Left lung (tissue), 10 donors: ENCODE measurements around the gene LGI4. TPM values are rescaled to one million over a fixed set of nuclear protein-coding genes. Genes with fewer than 3 reads are reported as not detected.

Experiments used
- ATAC-seq: fragments of 200-7000 bp; cut with Tn5 transposase; one replicate; pipeline ENCODE4 v1.9.1; 2020; ENCODE audit warnings: moderate library complexity
- DNase-seq, 4 donors: peaks; one replicate each; pipeline ENCODE4 v3.0.0-alpha.2; 2013 to 2020
- H3K27ac ChIP-seq, 2 donors: fragments of 200-600 bp; sonication (generic) in 1 of 2; one replicate each; pipeline versions ENCODE4 v1.5.0 to v1.8.0; 2020 to 2021
- H3K27me3 ChIP-seq, 2 donors: fragments of 200-600 bp; sonication (generic) in 1 of 2; one replicate each; pipeline versions ENCODE4 v1.5.0 to v1.8.0; 2020 to 2021
- H3K36me3 ChIP-seq, 2 donors: fragments of 200-600 bp; sonication (generic) in 1 of 2; one replicate each; pipeline versions ENCODE4 v1.5.0 to v1.8.0; 2020 to 2021
- H3K4me1 ChIP-seq, 2 donors: fragments of 200-600 bp; one replicate each; pipeline ENCODE4 v1.8.0; 2021
- H3K4me3 ChIP-seq, 2 donors: fragments of 200-600 bp; sonication (generic) in 1 of 2; one replicate each; pipeline versions ENCODE4 v1.5.0 to v1.8.0; 2020 to 2021; ENCODE audit warnings: mild to moderate bottlenecking in 1 of 2
- H3K9me3 ChIP-seq, 2 donors: fragments of 200-600 bp; sonication (generic) in 1 of 2; one replicate each; pipeline versions ENCODE4 v1.5.0 to v1.8.0; 2020 to 2021
- CTCF ChIP-seq, 2 donors: fragments of 200-600 bp; sonication (generic) in 1 of 2; IDR thresholded peaks; one replicate each; pipeline versions ENCODE4 v1.5.0 to v1.8.0; 2021; ENCODE audit warnings: antibody characterized with exemption in 2 of 2
- intact Hi-C, 2 donors: fragments of 100-400 bp; cut with DNase I; formaldehyde crosslinking; loops; one replicate each; pipeline versions ENCODE4 v1.11.2 to v1.14.2; 2022
- polyA plus RNA-seq, 6 donors: library from polyadenylated mRNA; unstranded; fragments of 120-200 nt; gene quantifications; one replicate each; pipeline ENCODE4 v1.2.1, GENCODE V29; 2013; ENCODE audit not compliant: insufficient read length in 6 of 6
- total RNA-seq, 2 donors: library from RNA; stranded (reverse); fragmentation: NEBNext Ultra II Directional; extraction: Animal tissue kit (Norgen Biotek cat#: 25700); gene quantifications; one replicate each; pipeline ENCODE4 v1.2.1, GENCODE V29; 2021
- donor health status: DM: no; HTN: yes; CAD: no.
- donor health status: DM: no; HTN: no; CAD: no.

The LGI4 gene
- total and polyA plus RNA-seq, 8 donors = 1.8 to 3.4 (median 2.7) TPM

- no peaks in the 10 kb centered on the region for H3K9me3 ChIP-seq
- H3K4me1 ChIP-seq = peaks cover 0 to 4% of the 10 kb centered on the region in 2 donors
- TF ChIP-seq CTCF (IDR thresholded peaks at IDR 0.05) = no peak
- H3K4me3 ChIP-seq = no peak overlapping the region
- no peaks in the 10 kb centered on the region for H3K36me3 ChIP-seq
- H3K27me3 ChIP-seq = peaks cover 0 to 19% of the 10 kb centered on the region in 2 donors
- DNase-seq = peak in 1 of 4 donors; percentile 72
- intact Hi-C loops = no loop called here
- no peak overlapping the region for H3K27ac ChIP-seq
- no peak for ATAC-seq
These were observed 40.8 kb downstream of the LGI4 start for GRCh38 chr19:35093941-35094647.

- intact Hi-C loops = no loop called here
- ATAC-seq = no peak
These were observed 41.4 kb downstream of the LGI4 start for GRCh38 chr19:35093430-35093829.

GRCh38 chr19:35090506-35091214 is 44.2 kb downstream of the LGI4 start:
- intact Hi-C loops = no loop called here
- ATAC-seq = peak; percentile 99

More at GRCh38 chr19:35093430-35093829, 41.4 kb downstream of the LGI4 start:
- no peaks in the 10 kb centered on the region for H3K9me3 ChIP-seq
- H3K4me1 ChIP-seq = peaks cover 0 to 4% of the 10 kb centered on the region in 2 donors
- H3K4me3 ChIP-seq = no peak overlapping the region
- H3K27me3 ChIP-seq = peaks cover 0 to 19% of the 10 kb centered on the region in 2 donors
- H3K27ac ChIP-seq = no peak overlapping the region
- no peaks in the 10 kb centered on the region for H3K36me3 ChIP-seq
- DNase-seq = no peak
- TF ChIP-seq CTCF (IDR thresholded peaks at IDR 0.05) = no peak

GRCh38 chr19:35090160-35090505 is 44.7 kb downstream of the LGI4 start:
- TF ChIP-seq CTCF (IDR thresholded peaks at IDR 0.05) = no peak
- ATAC-seq (peak; percentile 14), DNase-seq (no peak)
- intact Hi-C loops = no loop called here
- no peak overlapping the region for H3K27ac ChIP-seq
- H3K27me3 ChIP-seq = peaks cover 0 to 19% of the 10 kb centered on the region in 2 donors
- no peaks in the 10 kb centered on the region for H3K9me3 ChIP-seq
- H3K36me3 ChIP-seq = no peaks in the 10 kb centered on the region
- peaks cover 0 to 4% of the 10 kb centered on the region in 2 donors for H3K4me1 ChIP-seq
- H3K4me3 ChIP-seq = no peak overlapping the region

More at GRCh38 chr19:35090506-35091214, 44.2 kb downstream of the LGI4 start:
- H3K27ac ChIP-seq = no peak overlapping the region
- H3K36me3 ChIP-seq = no peaks in the 10 kb centered on the region
- DNase-seq = peak in 3 of 4 donors; percentile 44 to 75 (median 66)
- peak; percentile 59 to 66 for TF ChIP-seq CTCF (IDR thresholded peaks at IDR 0.05)
- H3K4me1 ChIP-seq = peaks cover 0 to 4% of the 10 kb centered on the region in 2 donors
- H3K27me3 ChIP-seq = peaks cover 0 to 19% of the 10 kb centered on the region in 2 donors
- H3K4me3 ChIP-seq = no peak overlapping the region
- no peaks in the 10 kb centered on the region for H3K9me3 ChIP-seq

GRCh38 chr19:35089554-35089953 is 45.3 kb downstream of the LGI4 start:
- DNase-seq (peak in 1 of 4 donors; percentile 10), ATAC-seq (no peak)
- peaks cover 0 to 19% of the 10 kb centered on the region in 2 donors for H3K27me3 ChIP-seq
- no peak for TF ChIP-seq CTCF (IDR thresholded peaks at IDR 0.05)
- no peaks in the 10 kb centered on the region for H3K36me3 ChIP-seq
- no peak overlapping the region for H3K27ac ChIP-seq
- H3K4me3 ChIP-seq = no peak overlapping the region
- H3K9me3 ChIP-seq = no peaks in the 10 kb centered on the region
- peaks cover 0 to 4% of the 10 kb centered on the region in 2 donors for H3K4me1 ChIP-seq
- intact Hi-C loops = no loop called here
